Left ventricle myocardium superior (tissue), 1 donor: Measurements from ENCODE around the gene SPTBN1. TPM values are rescaled to one million over a fixed set of nuclear protein-coding genes. Genes with fewer than 3 reads are reported as not detected.
"Not testable (repeated sequence)": the region's sequence is repeated elsewhere in the genome, so short reads cannot be mapped to it uniquely, and the experiment has no call there.

Experiments
- ATAC-seq: fragments of 200-7000 bp; cut with Tn5 transposase; one replicate; pipeline ENCODE4 v1.9.1; 2020; ENCODE audit warnings: mild to moderate bottlenecking, moderate library complexity
- DNase-seq: peaks from one replicate; pipeline ENCODE4 v3.0.0-alpha.2; 2020
- intact Hi-C: fragments of 100-400 bp; cut with micrococcal nuclease; formaldehyde crosslinking; loops from one replicate; pipeline ENCODE4 v1.11.0; 2022
- total RNA-seq: library from RNA; stranded (reverse); fragmentation: NEBNext Ultra II Directional; extraction: Animal tissue kit (Norgen Biotek cat#: 25700); gene quantifications from one replicate; pipeline ENCODE4 v1.2.1, GENCODE V29; 2021
- donor health status: DM: no; HTN: yes; CAD: no; lungs with severe emphysema.

Gene SPTBN1
- total RNA-seq, 1 donor from 2014 or later, result 468 TPM

DNA sequence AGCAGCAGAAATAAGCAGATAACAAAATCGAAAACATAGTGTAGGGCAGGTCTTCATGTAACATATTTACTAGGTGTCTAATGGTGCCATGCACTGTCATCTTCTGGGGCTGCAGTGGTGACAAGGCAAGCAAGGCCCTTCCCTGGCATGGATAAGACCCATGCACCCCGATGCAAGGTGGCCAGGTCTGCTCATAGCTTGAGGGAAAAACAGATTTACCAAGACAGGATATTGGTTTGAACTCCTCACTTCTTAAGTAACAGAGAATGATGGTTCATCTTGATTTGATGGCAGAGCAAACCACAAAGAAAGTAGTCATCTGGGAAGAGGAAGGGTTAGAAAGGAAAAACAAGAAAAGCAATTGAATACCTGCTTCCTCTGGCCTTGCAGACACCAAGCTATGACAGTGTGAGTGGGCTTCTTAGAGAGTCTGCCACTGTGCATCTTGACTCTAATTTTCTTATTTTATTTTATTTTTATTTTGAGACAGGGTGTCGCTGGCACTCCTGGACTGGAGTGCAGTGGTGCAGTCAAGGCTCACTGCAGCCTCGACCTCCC is 231.5 kb downstream of the SPTBN1 start:
- intact Hi-C loops, result no loop called here
- DNase-seq, result no peak
- ATAC-seq, result no peak

DNA sequence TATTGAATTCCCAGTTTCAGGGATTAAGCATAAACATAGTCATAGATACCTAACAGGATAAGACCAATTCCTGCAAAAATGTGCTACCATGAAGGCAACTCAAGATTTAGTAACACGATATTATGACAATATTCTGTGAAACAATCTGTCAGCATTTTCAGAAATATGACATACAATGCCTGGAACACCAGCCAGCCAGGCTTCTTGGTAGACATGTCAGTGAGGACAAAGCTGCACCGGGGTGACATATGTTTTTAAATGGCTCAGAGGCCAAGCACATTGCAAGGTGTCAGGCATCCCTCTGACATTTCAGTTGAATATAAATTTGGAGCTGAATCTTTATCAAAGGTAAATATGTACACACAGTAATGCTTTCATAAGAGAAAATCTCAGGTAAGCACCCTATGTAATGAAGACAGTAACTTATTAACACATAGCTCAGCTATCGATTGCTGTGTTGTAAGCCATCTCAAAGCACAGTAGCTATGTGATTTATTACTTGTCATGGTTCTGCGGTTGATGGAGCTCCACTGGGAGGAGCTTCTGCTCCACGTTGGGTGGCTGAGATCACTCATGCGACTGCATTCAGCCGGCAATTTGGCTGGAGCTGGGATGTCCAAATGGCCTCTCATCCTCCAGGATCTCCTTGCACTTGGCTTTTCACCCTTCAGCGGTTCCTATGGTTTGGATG is 235.5 kb downstream of the SPTBN1 start:
- ATAC-seq (no peak), DNase-seq (no peak)
- intact Hi-C loops, result no loop called here

DNA sequence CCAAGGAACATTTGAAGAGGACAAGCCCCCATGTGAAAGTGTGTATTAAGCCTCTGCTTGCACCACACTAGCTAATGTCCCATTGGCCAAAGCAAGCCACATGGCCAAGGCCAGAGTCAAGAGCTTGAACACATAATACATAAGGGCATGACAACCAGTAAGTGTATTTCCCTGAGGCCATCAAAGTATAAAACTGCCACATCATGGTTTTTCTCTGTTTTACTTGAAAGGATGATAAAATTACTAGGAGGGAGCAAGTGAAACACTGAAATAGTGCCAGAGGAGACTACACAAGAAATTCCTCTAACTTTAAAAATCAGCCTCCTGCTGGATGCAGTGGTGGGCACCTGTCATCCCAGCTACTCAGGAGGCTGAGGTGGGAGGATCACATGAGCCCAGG is 236.4 kb downstream of the SPTBN1 start:
- ATAC-seq (no peak), DNase-seq (no peak)
- intact Hi-C loops, result no loop called here

GRCh38 chr2:54695378-54695777 is 239.3 kb downstream of the SPTBN1 start:
- intact Hi-C loops, result no loop called here
- DNase-seq, result no peak
- ATAC-seq, result no peak

GRCh38 chr2:54697934-54698333 is 241.8 kb downstream of the SPTBN1 start:
- no peak for DNase-seq
- no peak for ATAC-seq
- intact Hi-C loops, result no loop called here

- ATAC-seq, DNase-seq, intact Hi-C loops: not testable (repeated sequence)
Observed at GRCh38 chr2:54698926-54699325, 242.8 kb downstream of the SPTBN1 start.

DNA sequence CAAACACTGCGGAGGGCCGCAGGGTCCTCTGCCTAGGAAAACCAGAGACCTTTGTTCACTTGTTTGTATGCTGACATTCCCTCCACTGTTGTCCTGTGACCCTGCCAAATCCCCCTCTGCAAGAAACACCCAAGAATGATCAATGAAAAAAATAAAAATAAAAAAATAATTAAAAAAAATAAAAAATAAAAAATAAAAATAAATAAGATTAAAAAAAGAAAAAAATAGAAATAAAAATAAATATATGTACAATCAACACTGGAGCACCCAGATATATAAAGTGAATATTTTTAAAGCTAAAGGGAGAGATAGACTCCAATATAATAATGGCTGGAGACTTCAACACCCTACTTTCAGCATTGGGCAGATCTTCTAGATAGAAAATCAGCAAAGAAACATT is 243.5 kb downstream of the SPTBN1 start:
- no peak for ATAC-seq
- intact Hi-C loops, result loop anchor here (10.0 kb wide), 2 partner anchors 525 to 585 kb away; partner anchors contain the start of gene ACYP2

DNA sequence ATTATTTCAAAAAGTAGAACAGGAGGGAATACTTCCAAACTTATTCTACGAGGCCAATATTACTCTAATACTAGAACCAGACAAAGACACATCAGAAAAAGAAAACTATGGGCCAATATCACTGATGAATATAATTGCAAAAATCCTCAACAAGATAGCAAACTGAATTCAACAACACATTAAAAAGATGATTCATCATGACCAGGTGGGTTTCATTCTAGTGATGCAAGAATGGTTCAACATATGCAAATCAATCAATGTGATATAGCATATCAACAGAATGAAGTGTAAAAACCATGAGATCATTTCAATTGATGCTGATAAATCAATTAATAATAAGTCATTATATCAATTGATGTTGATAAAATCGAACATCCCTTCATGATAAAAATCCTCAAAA is 244.9 kb downstream of the SPTBN1 start:
- intact Hi-C loops, result loop anchor here (10.0 kb wide), 2 partner anchors 526 to 586 kb away; partner anchors contain the start of gene ACYP2
- ATAC-seq, result no peak

More for the DNA sequence above, 243.5 kb downstream of the SPTBN1 start:
- no peak for DNase-seq

GRCh38 chr2:54704238-54704637 is 248.1 kb downstream of the SPTBN1 start:
- intact Hi-C loops, result loop anchor here (10.0 kb wide), 2 partner anchors 529 to 589 kb away; partner anchors contain the start of gene ACYP2
- ATAC-seq (no peak), DNase-seq (no peak)

More for the DNA sequence above, 244.9 kb downstream of the SPTBN1 start:
- DNase-seq, result no peak

GRCh38 chr2:54704688-54705605 is 248.8 kb downstream of the SPTBN1 start:
- ATAC-seq (peak; percentile 53), DNase-seq (no peak)
- intact Hi-C loops, result loop anchor here (10.0 kb wide), 2 partner anchors 530 to 590 kb away; partner anchors contain the start of gene ACYP2

DNA sequence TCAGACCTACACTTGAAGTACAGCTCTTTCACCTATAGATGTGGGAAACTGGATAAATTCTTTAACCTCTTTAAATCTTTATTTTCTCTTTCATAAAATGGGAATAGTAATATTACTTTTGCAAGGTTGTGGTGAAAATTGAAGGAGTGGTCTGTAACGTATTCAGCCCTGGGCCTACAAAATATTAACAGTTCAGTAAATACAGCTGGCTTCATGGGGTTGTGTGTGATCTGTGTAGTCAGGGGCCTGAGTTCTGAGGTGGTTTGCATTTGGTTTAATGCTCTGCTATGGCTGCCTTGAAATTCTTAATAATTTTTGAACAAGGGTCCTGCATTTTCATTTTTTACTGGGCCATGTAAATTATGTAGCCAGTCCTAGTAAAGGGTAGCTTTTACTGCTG is 250.5 kb downstream of the SPTBN1 start:
- DNase-seq, result no peak
- no peak for ATAC-seq
- intact Hi-C loops, result loop anchor here (10.0 kb wide), 2 partner anchors 532 to 592 kb away; partner anchors contain the start of gene ACYP2

DNA sequence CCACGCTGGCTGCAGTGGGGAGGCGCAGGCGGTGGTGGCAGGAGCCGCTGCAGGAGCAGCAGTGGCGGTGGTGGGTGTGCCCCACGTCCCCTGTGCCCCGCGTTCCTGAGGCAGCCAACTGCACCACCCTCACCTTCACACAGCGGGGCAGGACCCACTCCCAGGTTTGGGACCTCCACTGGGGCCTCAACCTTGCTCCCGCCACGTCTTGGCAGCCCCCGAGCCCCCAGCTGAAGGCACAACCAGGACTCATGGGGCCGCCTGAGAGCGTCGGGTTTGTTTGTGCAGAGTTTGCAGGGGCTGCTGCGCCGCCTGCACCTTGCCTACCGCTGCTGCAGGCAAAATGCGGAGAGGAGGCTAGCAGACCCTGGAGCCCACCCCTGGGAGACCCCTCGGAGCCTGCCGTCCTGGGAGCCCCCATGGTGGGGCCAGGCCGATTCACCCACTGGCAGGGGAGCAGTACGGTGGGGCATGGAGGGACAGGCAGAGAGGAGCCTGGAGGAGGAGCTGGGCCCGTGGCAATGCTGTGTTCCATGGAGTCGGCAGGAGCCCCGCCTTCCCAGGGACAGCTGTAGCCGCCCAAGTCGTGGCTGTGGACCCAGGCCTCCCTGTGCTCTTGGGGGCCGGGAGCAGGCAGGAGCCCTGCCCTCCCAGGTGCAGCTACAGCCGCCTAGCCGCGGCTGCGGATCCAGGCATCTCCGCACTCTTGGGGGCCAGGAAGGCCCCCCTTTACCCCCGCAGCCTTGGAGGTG is 252.6 kb downstream of the SPTBN1 start:
- DNase-seq, result peak; percentile 68
- peak; percentile 86 for ATAC-seq

DNA sequence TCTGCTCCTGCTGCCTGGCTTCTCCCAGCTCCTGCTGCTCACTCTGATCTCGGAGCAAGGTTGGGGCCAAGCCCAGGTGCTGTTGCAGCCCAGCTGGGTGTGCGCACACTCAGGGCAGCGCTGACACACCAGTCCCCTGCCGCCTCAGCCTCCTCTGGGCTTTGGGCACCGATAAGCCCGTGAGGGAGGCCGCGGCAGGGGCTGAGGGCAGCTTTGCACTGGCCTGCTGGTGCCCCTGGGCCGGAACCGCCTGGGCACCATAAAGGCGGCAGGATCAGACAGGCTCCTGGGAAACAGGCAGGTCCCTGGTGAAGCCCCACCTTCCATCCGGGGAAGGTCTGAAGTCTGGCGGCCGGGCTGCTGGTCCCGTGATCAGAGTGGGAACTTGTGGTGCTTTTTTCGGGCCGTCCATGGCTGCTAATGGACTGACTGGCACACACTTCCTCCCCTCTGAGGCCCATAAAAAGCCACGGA is 253.2 kb downstream of the SPTBN1 start:
- intact Hi-C loops, result loop anchor here (10.0 kb wide), 2 partner anchors 535 to 595 kb away; partner anchors contain the start of gene ACYP2
- ATAC-seq (peak; percentile 70), DNase-seq (peak; percentile 48)

More for the DNA sequence above, 252.6 kb downstream of the SPTBN1 start:
- intact Hi-C loops, result loop anchor here (10.0 kb wide), 2 partner anchors 534 to 594 kb away; partner anchors contain the start of gene ACYP2

GRCh38 chr2:54710216-54710615 is 254.1 kb downstream of the SPTBN1 start:
- DNase-seq, result no peak
- ATAC-seq, result no peak
- intact Hi-C loops, result no loop called here

DNA sequence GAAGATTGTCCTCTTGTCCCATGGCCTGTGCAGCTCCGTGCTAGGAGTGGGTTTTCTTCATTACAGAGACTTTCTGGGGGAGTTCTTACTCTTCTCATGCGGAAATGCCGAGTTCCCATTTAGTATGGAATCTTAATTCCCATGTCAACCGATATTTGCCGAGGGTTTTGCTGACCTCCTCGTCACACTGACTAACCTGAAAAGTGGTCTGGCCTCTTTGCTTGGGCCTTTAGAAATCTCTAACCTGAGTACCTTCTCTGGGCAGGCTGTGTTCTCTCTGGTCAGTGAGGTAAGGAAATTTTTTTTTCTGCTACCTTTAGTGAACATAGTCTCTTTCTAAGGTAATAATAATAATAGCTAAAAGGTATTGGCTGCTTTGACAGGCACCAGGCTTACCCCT is 256.4 kb downstream of the SPTBN1 start:
- no peak for ATAC-seq
- intact Hi-C loops, result no loop called here
- DNase-seq, result no peak

DNA sequence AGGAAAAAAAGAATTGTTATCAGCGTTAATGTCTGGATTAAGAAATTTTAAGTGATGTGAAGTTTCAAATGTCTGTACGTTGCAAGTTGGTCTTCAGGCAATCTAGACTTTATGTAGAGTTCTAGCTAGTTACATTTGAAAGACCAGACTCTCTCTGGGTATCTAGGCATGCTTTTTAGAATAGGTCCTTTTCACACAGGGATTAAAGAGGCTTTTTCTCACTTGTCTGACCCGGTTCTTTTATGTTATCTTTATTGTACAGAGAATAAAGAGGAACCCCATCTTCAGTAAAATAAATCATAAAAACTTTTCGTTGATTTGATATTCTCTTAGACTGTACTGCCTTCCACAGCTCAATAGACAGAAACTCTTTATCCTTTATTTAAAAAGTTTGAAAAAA is 258.9 kb downstream of the SPTBN1 start:
- intact Hi-C loops, result no loop called here
- ATAC-seq, result no peak
- DNase-seq, result no peak

GRCh38 chr2:54716375-54716774 is 260.2 kb downstream of the SPTBN1 start:
- ATAC-seq (peak; percentile 71), DNase-seq (no peak)
- intact Hi-C loops, result no loop called here

DNA sequence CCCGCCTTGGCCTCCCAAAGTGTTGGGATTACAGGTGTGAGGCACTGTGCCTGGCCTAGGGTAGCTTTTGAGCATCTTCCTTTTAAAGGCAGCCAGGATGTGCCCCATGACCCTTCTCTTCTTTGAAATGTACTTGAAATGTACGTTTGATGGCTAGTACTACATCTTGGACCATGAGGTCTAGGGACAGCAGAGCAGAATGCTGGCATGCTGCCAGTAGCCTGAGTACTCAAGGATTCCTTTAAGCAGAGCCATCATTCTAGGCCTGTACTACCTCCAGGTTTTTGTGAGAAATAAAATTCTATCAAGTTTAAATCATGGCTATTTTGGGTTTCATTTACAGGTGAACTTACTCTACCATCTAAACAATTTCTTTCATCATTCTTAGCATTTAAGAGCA is 264.4 kb downstream of the SPTBN1 start:
- intact Hi-C loops, result no loop called here
- ATAC-seq, result no peak
- no peak for DNase-seq
